ENCODE results near the gene PLAAT3.

GRCh38 chr11:63553759-63554158 is 60.5 kb downstream of the PLAAT3 start:
- TF ChIP-seq, protein P1, sequence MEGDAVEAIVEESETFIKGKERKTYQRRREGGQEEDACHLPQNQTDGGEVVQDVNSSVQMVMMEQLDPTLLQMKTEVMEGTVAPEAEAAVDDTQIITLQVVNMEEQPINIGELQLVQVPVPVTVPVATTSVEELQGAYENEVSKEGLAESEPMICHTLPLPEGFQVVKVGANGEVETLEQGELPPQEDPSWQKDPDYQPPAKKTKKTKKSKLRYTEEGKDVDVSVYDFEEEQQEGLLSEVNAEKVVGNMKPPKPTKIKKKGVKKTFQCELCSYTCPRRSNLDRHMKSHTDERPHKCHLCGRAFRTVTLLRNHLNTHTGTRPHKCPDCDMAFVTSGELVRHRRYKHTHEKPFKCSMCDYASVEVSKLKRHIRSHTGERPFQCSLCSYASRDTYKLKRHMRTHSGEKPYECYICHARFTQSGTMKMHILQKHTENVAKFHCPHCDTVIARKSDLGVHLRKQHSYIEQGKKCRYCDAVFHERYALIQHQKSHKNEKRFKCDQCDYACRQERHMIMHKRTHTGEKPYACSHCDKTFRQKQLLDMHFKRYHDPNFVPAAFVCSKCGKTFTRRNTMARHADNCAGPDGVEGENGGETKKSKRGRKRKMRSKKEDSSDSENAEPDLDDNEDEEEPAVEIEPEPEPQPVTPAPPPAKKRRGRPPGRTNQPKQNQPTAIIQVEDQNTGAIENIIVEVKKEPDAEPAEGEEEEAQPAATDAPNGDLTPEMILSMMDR (IDR thresholded peaks at IDR 0.05) = no peak
- TF ChIP-seq POLR2A (IDR thresholded peaks at IDR 0.05) = no peak
